ENCODE results near the gene KLHL29.

DNA sequence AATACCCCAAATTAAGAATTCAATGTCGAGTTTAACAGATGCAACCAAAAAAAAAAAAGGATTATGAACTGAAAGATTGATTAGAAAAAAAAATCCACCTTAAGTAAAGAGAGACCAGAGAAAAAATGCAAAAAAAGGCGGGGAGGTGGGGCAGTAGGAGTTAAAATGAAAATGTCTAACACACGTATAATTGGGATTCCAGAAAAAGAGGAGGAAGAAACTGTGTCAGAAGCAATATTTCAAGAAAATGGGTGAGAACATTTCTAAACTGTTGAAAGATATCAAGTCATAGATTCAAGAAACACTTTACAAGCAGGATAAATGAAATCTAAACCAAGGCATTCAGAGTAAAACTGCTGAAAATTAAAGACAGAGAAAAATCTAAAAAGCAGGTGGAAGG is 226.9 kb downstream of the KLHL29 start:
- no peak for TF ChIP-seq POLR2A (IDR thresholded peaks at IDR 0.05)
- TF ChIP-seq, protein P1, sequence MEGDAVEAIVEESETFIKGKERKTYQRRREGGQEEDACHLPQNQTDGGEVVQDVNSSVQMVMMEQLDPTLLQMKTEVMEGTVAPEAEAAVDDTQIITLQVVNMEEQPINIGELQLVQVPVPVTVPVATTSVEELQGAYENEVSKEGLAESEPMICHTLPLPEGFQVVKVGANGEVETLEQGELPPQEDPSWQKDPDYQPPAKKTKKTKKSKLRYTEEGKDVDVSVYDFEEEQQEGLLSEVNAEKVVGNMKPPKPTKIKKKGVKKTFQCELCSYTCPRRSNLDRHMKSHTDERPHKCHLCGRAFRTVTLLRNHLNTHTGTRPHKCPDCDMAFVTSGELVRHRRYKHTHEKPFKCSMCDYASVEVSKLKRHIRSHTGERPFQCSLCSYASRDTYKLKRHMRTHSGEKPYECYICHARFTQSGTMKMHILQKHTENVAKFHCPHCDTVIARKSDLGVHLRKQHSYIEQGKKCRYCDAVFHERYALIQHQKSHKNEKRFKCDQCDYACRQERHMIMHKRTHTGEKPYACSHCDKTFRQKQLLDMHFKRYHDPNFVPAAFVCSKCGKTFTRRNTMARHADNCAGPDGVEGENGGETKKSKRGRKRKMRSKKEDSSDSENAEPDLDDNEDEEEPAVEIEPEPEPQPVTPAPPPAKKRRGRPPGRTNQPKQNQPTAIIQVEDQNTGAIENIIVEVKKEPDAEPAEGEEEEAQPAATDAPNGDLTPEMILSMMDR (IDR thresholded peaks at IDR 0.05) = no peak
